ENCODE data around the gene PROM1.

- TF ChIP-seq, protein P1, sequence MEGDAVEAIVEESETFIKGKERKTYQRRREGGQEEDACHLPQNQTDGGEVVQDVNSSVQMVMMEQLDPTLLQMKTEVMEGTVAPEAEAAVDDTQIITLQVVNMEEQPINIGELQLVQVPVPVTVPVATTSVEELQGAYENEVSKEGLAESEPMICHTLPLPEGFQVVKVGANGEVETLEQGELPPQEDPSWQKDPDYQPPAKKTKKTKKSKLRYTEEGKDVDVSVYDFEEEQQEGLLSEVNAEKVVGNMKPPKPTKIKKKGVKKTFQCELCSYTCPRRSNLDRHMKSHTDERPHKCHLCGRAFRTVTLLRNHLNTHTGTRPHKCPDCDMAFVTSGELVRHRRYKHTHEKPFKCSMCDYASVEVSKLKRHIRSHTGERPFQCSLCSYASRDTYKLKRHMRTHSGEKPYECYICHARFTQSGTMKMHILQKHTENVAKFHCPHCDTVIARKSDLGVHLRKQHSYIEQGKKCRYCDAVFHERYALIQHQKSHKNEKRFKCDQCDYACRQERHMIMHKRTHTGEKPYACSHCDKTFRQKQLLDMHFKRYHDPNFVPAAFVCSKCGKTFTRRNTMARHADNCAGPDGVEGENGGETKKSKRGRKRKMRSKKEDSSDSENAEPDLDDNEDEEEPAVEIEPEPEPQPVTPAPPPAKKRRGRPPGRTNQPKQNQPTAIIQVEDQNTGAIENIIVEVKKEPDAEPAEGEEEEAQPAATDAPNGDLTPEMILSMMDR (IDR thresholded peaks at IDR 0.05), result no peak
- TF ChIP-seq POLR2A (IDR thresholded peaks at IDR 0.05), result no peak
Measured at GRCh38 chr4:15976456-15977447, 107.1 kb downstream of the PROM1 start.
